Measurements from ENCODE around the gene NOL9. TPM values are rescaled to one million over a fixed set of nuclear protein-coding genes. Genes with fewer than 3 reads are reported as not detected.
A peak's percentile ranks its signal among the peaks of the same experiment; 100 is the strongest.

NOL9 gene
- total RNA-seq, 2 donors from 2014 or later = 15.3 to 38.9 TPM

GRCh38 chr1:6489799-6490180 lies 64.5 kb downstream of the NOL9 start:
- no peaks in the 10 kb centered on the region for H3K27me3 ChIP-seq (replicated peaks; ENCODE audit: insufficient read depth)
- no peaks in the 10 kb centered on the region for H3K9me3 ChIP-seq
- TF ChIP-seq CTCF (IDR thresholded peaks at IDR 0.05) = peak; percentile 91
- ATAC-seq (ENCODE audit: insufficient number of reproducible peaks, low FRiP score, low read depth) = no peak
- H3K36me3 ChIP-seq = no peaks in the 10 kb centered on the region
- no peak for DNase-seq (ENCODE audit: low spot score)
- H3K27ac ChIP-seq = no peak overlapping the region
- peak overlapping the region; percentile 84 for H3K4me3 ChIP-seq
- H3K4me1 ChIP-seq (ENCODE audit: control insufficient read depth in 1 of 2, low read depth in 2 of 2) = peaks cover 12 to 32% of the 10 kb centered on the region in 2 donors

DNA sequence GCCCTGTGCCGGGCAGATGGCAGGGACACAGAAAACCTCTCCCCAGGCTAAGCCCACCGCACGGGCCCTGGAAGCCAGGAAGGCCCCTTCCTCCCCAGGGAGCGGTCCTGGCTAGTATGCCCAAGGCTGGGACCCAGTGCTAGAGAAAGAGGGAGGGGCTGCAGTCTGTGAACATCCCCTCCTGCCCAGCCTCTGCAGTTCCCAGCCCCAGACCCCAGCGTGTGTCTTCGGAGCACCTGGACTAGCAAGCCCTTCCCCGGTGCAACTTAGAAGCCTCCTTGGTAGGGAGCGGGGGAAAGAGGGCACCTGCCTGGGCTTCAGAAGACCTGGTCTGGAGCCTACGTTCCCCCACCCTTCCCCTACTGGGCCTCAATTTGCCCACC lies 64.9 kb downstream of the NOL9 start:
- H3K4me1 ChIP-seq (ENCODE audit: control insufficient read depth in 1 of 2, low read depth in 2 of 2) = peaks cover 12 to 32% of the 10 kb centered on the region in 2 donors

GRCh38 chr1:6488602-6489382 lies 65.5 kb downstream of the NOL9 start:
- Histone ChIP-seq H3K4me1 (ENCODE audit: control insufficient read depth in 1 of 2, low read depth in 2 of 2) (peaks cover 12 to 32% of the 10 kb centered on the region in 2 donors), H3K4me3 (no peak overlapping the region)
- DNase-seq (ENCODE audit: low spot score) = no peak

More for the DNA sequence above, 64.9 kb downstream of the NOL9 start:
- DNase-seq (ENCODE audit: low spot score) = no peak
- Histone ChIP-seq H3K27ac (no peak overlapping the region), H3K27me3 (replicated peaks; ENCODE audit: insufficient read depth) (no peaks in the 10 kb centered on the region), H3K4me3 (no peak overlapping the region), H3K36me3 (no peaks in the 10 kb centered on the region), H3K9me3 (no peaks in the 10 kb centered on the region)
- no peak for ATAC-seq (ENCODE audit: insufficient number of reproducible peaks, low FRiP score, low read depth)
- no peak for TF ChIP-seq CTCF (IDR thresholded peaks at IDR 0.05)

DNA sequence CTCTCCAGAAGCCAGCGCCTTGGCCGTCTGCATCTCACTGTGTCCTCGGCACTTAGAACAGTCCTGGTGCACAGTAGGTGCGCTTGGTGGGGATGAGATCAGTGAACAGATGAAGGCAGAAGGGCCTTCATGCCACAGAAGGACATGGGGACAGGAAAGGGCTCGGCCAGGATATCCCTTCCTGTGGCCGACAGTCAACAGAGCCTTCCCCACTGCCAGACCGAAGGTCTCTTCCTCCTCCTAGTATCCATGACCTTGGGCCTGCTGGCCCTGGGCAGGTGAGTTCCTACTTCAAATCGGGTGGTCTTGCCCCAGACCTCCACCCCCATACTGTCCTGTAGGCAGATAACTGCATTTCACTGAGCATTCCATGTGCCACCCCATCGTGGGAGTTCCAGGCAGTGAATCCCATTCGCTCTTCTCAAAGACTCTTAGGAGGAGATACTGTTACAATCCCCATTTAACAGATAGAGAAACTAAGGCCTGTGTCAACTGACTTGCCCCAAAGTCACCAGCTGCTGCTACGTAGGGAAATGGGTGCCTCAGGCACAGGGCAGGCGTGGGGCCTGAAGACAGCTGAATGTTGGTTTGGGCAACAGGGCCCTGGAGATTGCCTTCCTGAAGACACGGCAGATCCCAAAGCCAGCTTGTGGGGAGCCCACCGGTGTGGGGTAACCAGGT lies 66.4 kb downstream of the NOL9 start:
- Histone ChIP-seq H3K27ac (no peak overlapping the region), H3K4me1 (ENCODE audit: control insufficient read depth in 1 of 2, low read depth in 2 of 2) (peaks cover 12 to 32% of the 10 kb centered on the region in 2 donors), H3K27me3 (replicated peaks; ENCODE audit: insufficient read depth) (no peaks in the 10 kb centered on the region), H3K36me3 (no peaks in the 10 kb centered on the region), H3K4me3 (no peak overlapping the region), H3K9me3 (no peaks in the 10 kb centered on the region)
- no peak for TF ChIP-seq CTCF (IDR thresholded peaks at IDR 0.05)
- ATAC-seq (ENCODE audit: insufficient number of reproducible peaks, low FRiP score, low read depth) (no peak), DNase-seq (ENCODE audit: low spot score) (no peak)

More at GRCh38 chr1:6488602-6489382, 65.5 kb downstream of the NOL9 start:
- Histone ChIP-seq H3K27me3 (replicated peaks; ENCODE audit: insufficient read depth) (no peaks in the 10 kb centered on the region), H3K36me3 (no peaks in the 10 kb centered on the region), H3K9me3 (no peaks in the 10 kb centered on the region), H3K27ac (no peak overlapping the region)
- ATAC-seq (ENCODE audit: insufficient number of reproducible peaks, low FRiP score, low read depth) = no peak
- TF ChIP-seq CTCF (IDR thresholded peaks at IDR 0.05) = no peak

- peaks cover 12 to 32% of the 10 kb centered on the region in 2 donors for H3K4me1 ChIP-seq (ENCODE audit: control insufficient read depth in 1 of 2, low read depth in 2 of 2)
- H3K27ac ChIP-seq = no peak overlapping the region
- H3K27me3 ChIP-seq (replicated peaks; ENCODE audit: insufficient read depth) = no peaks in the 10 kb centered on the region
- H3K9me3 ChIP-seq = no peaks in the 10 kb centered on the region
- peak; percentile 87 for TF ChIP-seq CTCF (IDR thresholded peaks at IDR 0.05)
- DNase-seq (ENCODE audit: low spot score) (peak; percentile 69), ATAC-seq (ENCODE audit: insufficient number of reproducible peaks, low FRiP score, low read depth) (no peak)
- peak overlapping the region; percentile 53 for H3K4me3 ChIP-seq
- no peaks in the 10 kb centered on the region for H3K36me3 ChIP-seq
Observed at GRCh38 chr1:6486433-6487011, 67.8 kb downstream of the NOL9 start.

Data from thoracic aorta (tissue), 2 donors.